T-helper 2 cell treated with Interferon-gamma antibody and Interleukin-4, amounts not matched to agents 5 μg/mL and 100 μg/mL, for 36 hours (primary cell): Measurements from ENCODE around the gene ASS1.

ENCODE experiments used
- DNase-seq: peaks from one replicate; pipeline ENCODE4 v3.0.0; 2021; ENCODE audit warnings: low spot score
- H3K27ac Mint-ChIP-seq: one replicate; pipeline ENCODE4 v1.8.0; 2021; ENCODE audit warnings: mild to moderate bottlenecking, mixed read lengths
- H3K27me3 Mint-ChIP-seq: one replicate; pipeline ENCODE4 v1.8.0; 2021; ENCODE audit warnings: low read depth, mixed read lengths
- H3K36me3 Mint-ChIP-seq: one replicate; pipeline ENCODE4 v1.8.0; 2021; ENCODE audit warnings: low read depth, mixed read lengths
- H3K4me1 Mint-ChIP-seq: one replicate; pipeline ENCODE4 v1.8.0; 2021; ENCODE audit warnings: low read depth, mixed read lengths
- H3K4me3 Mint-ChIP-seq: one replicate; pipeline ENCODE4 v1.8.0; 2022; ENCODE audit warnings: mild to moderate bottlenecking, moderate library complexity, mixed read lengths
- H3K9me3 Mint-ChIP-seq: one replicate; pipeline ENCODE4 v1.8.0; 2021; ENCODE audit warnings: mixed read lengths

The ASS1 gene

GRCh38 chr9:130476151-130476730 lies 31.5 kb downstream of the ASS1 start:
- H3K4me3 Mint-ChIP-seq, result no peak overlapping the region
- H3K9me3 Mint-ChIP-seq, result no peaks in the 10 kb centered on the region
- no peaks in the 10 kb centered on the region for H3K36me3 Mint-ChIP-seq
- no peak for DNase-seq
- H3K27me3 Mint-ChIP-seq, result peaks cover 5% of the 10 kb centered on the region
- peaks cover 1% of the 10 kb centered on the region for H3K4me1 Mint-ChIP-seq
- H3K27ac Mint-ChIP-seq, result no peak overlapping the region

- H3K27me3 Mint-ChIP-seq, result peaks cover 8% of the 10 kb centered on the region
- no peaks in the 10 kb centered on the region for H3K36me3 Mint-ChIP-seq
- H3K4me3 Mint-ChIP-seq, result no peak overlapping the region
- no peak for DNase-seq
- H3K27ac Mint-ChIP-seq, result no peak overlapping the region
- no peaks in the 10 kb centered on the region for H3K9me3 Mint-ChIP-seq
- H3K4me1 Mint-ChIP-seq, result peaks cover 1% of the 10 kb centered on the region
These were observed 32.8 kb downstream of the ASS1 start for GRCh38 chr9:130477564-130477963.

DNA sequence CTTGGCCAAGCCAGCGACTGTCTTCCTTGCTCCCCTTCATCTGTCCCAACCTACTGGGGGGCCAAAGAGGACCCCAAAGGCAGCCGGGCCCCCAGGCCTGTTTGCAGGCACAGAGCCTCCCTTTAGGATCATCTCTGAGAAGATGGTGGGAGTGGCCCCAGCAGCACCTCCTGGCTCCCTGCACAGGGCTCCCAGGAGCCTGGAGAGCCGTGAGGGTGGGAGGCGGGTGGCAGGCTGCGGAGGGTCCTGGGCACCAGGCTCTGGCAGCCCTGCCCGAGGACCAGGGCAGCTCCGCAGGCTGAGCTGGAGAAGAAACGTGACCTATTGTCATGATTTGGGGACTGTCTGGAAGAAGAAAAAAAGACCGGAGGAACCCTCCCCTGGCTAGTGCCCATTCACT lies 33.4 kb downstream of the ASS1 start:
- Mint-ChIP-seq H3K27ac (no peak overlapping the region), H3K36me3 (no peaks in the 10 kb centered on the region), H3K4me1 (peaks cover 1% of the 10 kb centered on the region), H3K9me3 (no peaks in the 10 kb centered on the region), H3K27me3 (peaks cover 13% of the 10 kb centered on the region), H3K4me3 (no peak overlapping the region)
- DNase-seq, result no peak

DNA sequence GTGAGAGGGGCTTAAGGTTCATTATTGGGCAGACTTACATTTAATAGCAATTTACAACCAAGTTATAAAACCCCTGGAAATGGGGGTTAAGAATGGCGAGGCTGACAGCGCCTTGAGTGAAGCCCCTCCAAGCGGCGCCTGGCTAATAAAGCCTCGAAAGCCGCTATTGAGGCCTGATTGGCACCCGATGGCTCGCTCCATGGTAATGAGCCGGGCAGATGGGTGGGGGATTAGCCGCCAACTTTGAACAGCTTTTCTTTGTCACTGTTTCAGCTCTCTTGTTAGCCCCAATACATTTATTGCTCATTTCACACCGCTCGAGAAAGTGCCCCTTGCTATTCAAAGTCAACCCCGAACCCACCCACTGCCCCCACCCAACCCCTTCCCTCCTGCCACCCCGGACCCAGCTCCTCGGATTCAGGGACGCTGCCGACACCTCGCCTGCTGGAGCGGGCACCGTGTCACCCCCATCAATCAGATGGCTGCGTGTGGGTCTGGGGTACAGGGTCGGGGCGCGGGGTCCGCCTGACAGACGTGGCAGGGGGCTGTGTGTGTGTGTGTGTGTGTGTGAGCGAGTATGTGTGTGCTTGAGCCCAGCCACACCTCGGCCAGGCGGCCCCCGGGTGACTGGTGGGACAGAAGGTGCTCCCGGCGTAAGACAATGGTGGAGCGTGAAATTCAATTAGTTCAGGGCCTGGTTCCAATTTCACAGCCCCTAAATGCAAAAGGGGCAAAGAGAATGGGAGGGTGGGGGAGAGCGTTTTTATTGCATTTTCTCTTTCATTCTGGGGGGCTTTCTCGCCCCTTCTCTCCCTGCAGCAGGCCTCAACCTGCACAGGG lies 34.2 kb downstream of the ASS1 start:
- Mint-ChIP-seq H3K4me1 (peaks cover 1% of the 10 kb centered on the region), H3K27me3 (peaks cover 19% of the 10 kb centered on the region), H3K36me3 (no peaks in the 10 kb centered on the region), H3K9me3 (no peaks in the 10 kb centered on the region), H3K4me3 (no peak overlapping the region), H3K27ac (no peak overlapping the region)
- no peak for DNase-seq

- H3K27me3 Mint-ChIP-seq, result peaks cover 23% of the 10 kb centered on the region
- H3K36me3 Mint-ChIP-seq, result no peaks in the 10 kb centered on the region
- no peak for DNase-seq
- no peaks in the 10 kb centered on the region for H3K4me1 Mint-ChIP-seq
- H3K4me3 Mint-ChIP-seq, result no peak overlapping the region
- no peak overlapping the region for H3K27ac Mint-ChIP-seq
- H3K9me3 Mint-ChIP-seq, result no peaks in the 10 kb centered on the region
These were observed 34.8 kb downstream of the ASS1 start for GRCh38 chr9:130479587-130479986.

- H3K9me3 Mint-ChIP-seq, result no peaks in the 10 kb centered on the region
- H3K27me3 Mint-ChIP-seq, result peaks cover 21% of the 10 kb centered on the region
- no peak overlapping the region for H3K27ac Mint-ChIP-seq
- H3K36me3 Mint-ChIP-seq, result no peaks in the 10 kb centered on the region
- H3K4me3 Mint-ChIP-seq, result no peak overlapping the region
- H3K4me1 Mint-ChIP-seq, result no peaks in the 10 kb centered on the region
- no peak for DNase-seq
These were observed 35.9 kb downstream of the ASS1 start for GRCh38 chr9:130480673-130481072.

DNA sequence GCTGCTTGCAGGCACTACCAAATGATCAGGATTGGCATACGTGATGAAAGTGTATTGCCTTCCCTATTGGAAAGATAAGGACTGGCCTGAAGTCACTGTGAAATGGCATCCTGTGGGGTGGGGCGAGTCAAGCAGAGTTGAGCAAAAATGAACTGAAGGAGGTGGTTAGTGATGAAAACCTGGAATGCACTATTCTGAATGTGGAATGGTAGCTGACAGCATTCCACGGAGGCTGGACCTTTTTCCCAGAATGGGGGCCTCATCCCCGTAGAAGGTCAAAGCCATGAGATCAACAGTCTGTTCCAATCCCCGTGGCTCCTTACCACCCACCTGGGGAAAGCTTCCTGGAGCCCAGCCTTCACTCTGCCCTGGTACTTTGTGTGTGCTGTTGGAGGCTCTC lies 37.7 kb downstream of the ASS1 start:
- Mint-ChIP-seq H3K4me1 (no peaks in the 10 kb centered on the region), H3K27ac (no peak overlapping the region), H3K27me3 (peaks cover 21% of the 10 kb centered on the region), H3K9me3 (no peaks in the 10 kb centered on the region), H3K36me3 (no peaks in the 10 kb centered on the region), H3K4me3 (no peak overlapping the region)
- no peak for DNase-seq

- Mint-ChIP-seq H3K27me3 (peaks cover 21% of the 10 kb centered on the region), H3K36me3 (no peaks in the 10 kb centered on the region), H3K4me1 (no peaks in the 10 kb centered on the region)
These were observed 38.7 kb downstream of the ASS1 start for GRCh38 chr9:130483371-130483971.

GRCh38 chr9:130484362-130485072 lies 39.8 kb downstream of the ASS1 start:
- Mint-ChIP-seq H3K27ac (no peak overlapping the region), H3K4me1 (no peaks in the 10 kb centered on the region), H3K9me3 (no peaks in the 10 kb centered on the region), H3K36me3 (no peaks in the 10 kb centered on the region), H3K27me3 (peaks cover 21% of the 10 kb centered on the region), H3K4me3 (no peak overlapping the region)
- DNase-seq, result no peak

More at GRCh38 chr9:130483371-130483971, 38.7 kb downstream of the ASS1 start:
- DNase-seq, result no peak
- Mint-ChIP-seq H3K4me3 (no peak overlapping the region), H3K27ac (no peak overlapping the region), H3K9me3 (no peaks in the 10 kb centered on the region)

GRCh38 chr9:130486103-130486502 lies 41.3 kb downstream of the ASS1 start:
- H3K36me3 Mint-ChIP-seq, result no peaks in the 10 kb centered on the region
- no peak for DNase-seq
- H3K4me1 Mint-ChIP-seq, result no peaks in the 10 kb centered on the region
- H3K27me3 Mint-ChIP-seq, result peaks cover 21% of the 10 kb centered on the region
- no peak overlapping the region for H3K27ac Mint-ChIP-seq
- H3K9me3 Mint-ChIP-seq, result no peaks in the 10 kb centered on the region
- H3K4me3 Mint-ChIP-seq, result no peak overlapping the region

GRCh38 chr9:130487500-130487899 lies 42.7 kb downstream of the ASS1 start:
- H3K4me3 Mint-ChIP-seq, result no peak overlapping the region
- H3K27ac Mint-ChIP-seq, result no peak overlapping the region
- H3K4me1 Mint-ChIP-seq, result no peaks in the 10 kb centered on the region
- DNase-seq, result no peak
- no peaks in the 10 kb centered on the region for H3K36me3 Mint-ChIP-seq
- H3K27me3 Mint-ChIP-seq, result peaks cover 18% of the 10 kb centered on the region
- no peaks in the 10 kb centered on the region for H3K9me3 Mint-ChIP-seq

- peaks cover 8% of the 10 kb centered on the region for H3K27me3 Mint-ChIP-seq
These were observed 44.0 kb downstream of the ASS1 start for GRCh38 chr9:130488621-130489330.

DNA sequence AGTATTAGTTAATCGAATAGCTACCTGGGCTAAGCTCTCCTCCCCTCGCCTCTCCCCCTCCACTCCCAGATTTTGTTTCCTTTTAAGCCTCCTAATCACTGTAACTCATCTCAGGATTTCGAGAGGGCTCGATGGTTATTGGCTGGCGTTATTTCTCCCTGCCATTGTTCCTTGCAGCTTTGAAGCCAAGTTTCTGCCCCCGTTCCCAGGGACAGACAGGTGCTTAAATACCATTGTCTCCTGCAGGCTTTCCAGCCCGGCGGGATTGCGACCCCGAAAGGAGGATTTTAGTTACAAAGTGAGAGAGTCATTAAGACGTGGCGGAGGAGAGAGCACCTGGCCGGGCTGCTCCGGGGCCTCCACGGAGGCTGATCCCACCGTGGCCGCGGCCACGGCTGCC lies 46.2 kb downstream of the ASS1 start:
- no peak overlapping the region for H3K27ac Mint-ChIP-seq
- H3K4me1 Mint-ChIP-seq, result no peaks in the 10 kb centered on the region
- H3K4me3 Mint-ChIP-seq, result no peak overlapping the region
- H3K36me3 Mint-ChIP-seq, result no peaks in the 10 kb centered on the region
- H3K27me3 Mint-ChIP-seq, result no peaks in the 10 kb centered on the region
- no peak for DNase-seq
- peaks cover 5% of the 10 kb centered on the region for H3K9me3 Mint-ChIP-seq

More at GRCh38 chr9:130488621-130489330, 44.0 kb downstream of the ASS1 start:
- no peak for DNase-seq
- Mint-ChIP-seq H3K9me3 (no peaks in the 10 kb centered on the region), H3K4me3 (no peak overlapping the region), H3K27ac (no peak overlapping the region), H3K36me3 (no peaks in the 10 kb centered on the region), H3K4me1 (no peaks in the 10 kb centered on the region)
